IMR-90 (cell line): ENCODE results near the gene CELSR1. TPM values are rescaled to one million over a fixed set of nuclear protein-coding genes. Genes with fewer than 3 reads are reported as not detected.

Source experiments
- ATAC-seq: fragments of 200-7000 bp; cut with Tn5 transposase; 2 replicates; pipeline ENCODE4 v1.9.1; 2020; ENCODE audit warnings: low read depth, mild to moderate bottlenecking, moderate library complexity
- BruUV-seq: library from RNA; stranded (reverse); fragments of 400-500 nt; replicated peaks from 2 replicates; lab custom pipeline; 2021; lab: Mats Ljungman, UMichigan
- CTCF ChIA-PET: fragments of 300-600 bp; formaldehyde crosslinking; extraction: SDS; loops from one replicate; lab custom pipeline; 2021; ENCODE audit warnings: antibody characterized with exemption; lab: Yijun Ruan, JAX
- POLR2A ChIA-PET: fragments of 300-600 bp; sonication (Branson Sonifier 250); formaldehyde crosslinking; loops from one replicate; lab custom pipeline; 2022; ENCODE audit warnings: antibody characterized with exemption; ENCODE audit not compliant: unreplicated experiment; lab: Charles Lee
- DNase-seq: peaks from one replicate; pipeline ENCODE4 v3.0.0; 2013
- H2AFZ ChIP-seq: replicated peaks from 2 replicates; pipeline ENCODE3; 2013; ENCODE audit warnings: low read length, mild to moderate bottlenecking; ENCODE audit not compliant: poor library complexity
- H2AK5ac ChIP-seq: 2 replicates; pipeline ENCODE4 v1.6.1; 2013; ENCODE audit warnings: low read depth, low read length, inconsistent platforms
- H2AK9ac ChIP-seq: replicated peaks from 2 replicates; pipeline ENCODE3; 2013; ENCODE audit warnings: mild to moderate bottlenecking, low read depth, low read length, moderate library complexity; ENCODE audit not compliant: poor library complexity
- H2BK120ac ChIP-seq: 2 replicates; pipeline ENCODE4 v1.6.1; 2013; ENCODE audit warnings: low read depth, low read length, inconsistent platforms
- H2BK15ac ChIP-seq: 3 replicates; pipeline ENCODE4 v1.6.1; 2013; ENCODE audit warnings: low read depth, low read length, inconsistent platforms
- H2BK20ac ChIP-seq: 2 replicates; pipeline ENCODE4 v1.6.1; 2013; ENCODE audit warnings: low read depth, mild to moderate bottlenecking, inconsistent platforms, low read length, moderate library complexity
- H2BK5ac ChIP-seq: 2 replicates; pipeline ENCODE4 v1.6.1; 2013; ENCODE audit warnings: mild to moderate bottlenecking, low read depth, low read length, inconsistent platforms; ENCODE audit not compliant: poor library complexity, severe bottlenecking
- H3K14ac ChIP-seq: replicated peaks from 2 replicates; pipeline ENCODE4 v1.6.1; 2013; ENCODE audit warnings: low read depth, low read length, inconsistent platforms
- H3K18ac ChIP-seq: 2 replicates; pipeline ENCODE4 v1.6.1; 2013; ENCODE audit warnings: low read depth, low read length, control low read depth
- H3K23ac ChIP-seq: 2 replicates; pipeline ENCODE4 v1.6.1; 2013; ENCODE audit warnings: low read depth, low read length, inconsistent platforms
- H3K27ac ChIP-seq: 2 replicates; pipeline ENCODE4 v1.5.1; 2013; ENCODE audit warnings: mild to moderate bottlenecking, control low read depth, low read length; ENCODE audit not compliant: insufficient read depth
- H3K27me3 ChIP-seq: 2 replicates; pipeline ENCODE4 v1.6.1; 2013; ENCODE audit warnings: low read length; ENCODE audit not compliant: control insufficient read depth, insufficient read depth
- H3K36me3 ChIP-seq: 2 replicates; pipeline ENCODE4 v1.6.1; 2013; ENCODE audit warnings: low read length, mixed read lengths; ENCODE audit not compliant: control insufficient read depth, insufficient read depth
- H3K4ac ChIP-seq: 2 replicates; pipeline ENCODE4 v1.6.1; 2013; ENCODE audit warnings: low read depth, low read length, inconsistent platforms
- H3K4me1 ChIP-seq: 2 replicates; pipeline ENCODE4 v1.6.1; 2013; ENCODE audit warnings: low read length, mixed read lengths; ENCODE audit not compliant: control insufficient read depth, insufficient read depth
- H3K4me2 ChIP-seq: 2 replicates; pipeline ENCODE4 v1.6.1; 2013; ENCODE audit warnings: low read depth, mild to moderate bottlenecking, control low read depth, low read length, moderate library complexity
- H3K4me3 ChIP-seq: 2 replicates; pipeline ENCODE4 v1.5.1; 2013; ENCODE audit warnings: low read depth, mild to moderate bottlenecking, control low read depth, low read length, moderate library complexity; ENCODE audit not compliant: insufficient read depth
- H3K56ac ChIP-seq: 2 replicates; pipeline ENCODE4 v1.6.1; 2013; ENCODE audit warnings: low read length, inconsistent platforms; ENCODE audit not compliant: insufficient read depth; ENCODE audit errors: extremely low read depth
- H3K79me1 ChIP-seq, 2 experiments: 2 replicates each; pipeline ENCODE4 v1.6.1; 2013; ENCODE audit warnings: low read length in 2 of 2, inconsistent platforms in 1 of 2, low read depth in 1 of 2
- H3K9ac ChIP-seq: 2 replicates; pipeline ENCODE4 v1.6.1; 2013; ENCODE audit warnings: low read depth, low read length, control low read depth
- H3K9me1 ChIP-seq: 2 replicates; pipeline ENCODE4 v1.6.1; 2013; ENCODE audit warnings: low read length, inconsistent platforms; ENCODE audit not compliant: insufficient read depth
- H3K9me3 ChIP-seq: 2 replicates; pipeline ENCODE4 v1.6.1; 2013; ENCODE audit warnings: low read length; ENCODE audit not compliant: control insufficient read depth, insufficient read depth
- H4K20me1 ChIP-seq: 2 replicates; pipeline ENCODE4 v1.6.1; 2013; ENCODE audit warnings: low read length, inconsistent platforms; ENCODE audit not compliant: insufficient read depth
- H4K5ac ChIP-seq: 2 replicates; pipeline ENCODE4 v1.6.1; 2013; ENCODE audit warnings: mild to moderate bottlenecking, low read depth, low read length, control low read depth
- H4K8ac ChIP-seq, 2 experiments: 2 replicates each; pipeline ENCODE4 v1.6.1; 2013; ENCODE audit warnings: low read depth in 2 of 2, low read length in 2 of 2, control low read depth in 1 of 2, inconsistent platforms in 1 of 2
- H4K91ac ChIP-seq: 2 replicates; pipeline ENCODE4 v1.6.1; 2013; ENCODE audit warnings: low read depth, low read length, inconsistent platforms; ENCODE audit not compliant: insufficient read depth
- BHLHE40 ChIP-seq: fragments of 150-350 bp; IDR thresholded peaks from 2 replicates; pipeline ENCODE4 v1.6.1; 2016; ENCODE audit warnings: mild to moderate bottlenecking, low read depth, low read length
- CHD1 ChIP-seq: IDR thresholded peaks from 2 replicates; pipeline ENCODE4 v1.6.1; 2012; ENCODE audit warnings: low read depth, low read length, improper control_type of control experiment
- FOS ChIP-seq: fragments of 150-350 bp; IDR thresholded peaks from 2 replicates; pipeline ENCODE4 v1.6.1; 2016; ENCODE audit warnings: low read depth, low read length
- MAFK ChIP-seq: IDR thresholded peaks from 2 replicates; pipeline ENCODE4 v1.6.1; 2012; ENCODE audit warnings: low read depth, low read length, improper control_type of control experiment
- NFE2L2 ChIP-seq: fragments of 150-350 bp; IDR thresholded peaks from 2 replicates; pipeline ENCODE4 v1.6.1; 2016; ENCODE audit warnings: low read depth, mild to moderate bottlenecking, low read length
- POLR2A ChIP-seq: IDR thresholded peaks from 2 replicates; pipeline ENCODE4 v1.6.1; 2012; ENCODE audit warnings: mild to moderate bottlenecking, low read depth, low read length
- RAD21 ChIP-seq: IDR thresholded peaks from 2 replicates; pipeline ENCODE4 v1.6.1; 2012; ENCODE audit warnings: low read length, improper control_type of control experiment
- RCOR1 ChIP-seq: IDR thresholded peaks from 2 replicates; pipeline ENCODE4 v1.6.1; 2012; ENCODE audit warnings: mild to moderate bottlenecking, low read length, improper control_type of control experiment; ENCODE audit not compliant: insufficient replicate concordance
- RFX5 ChIP-seq: IDR thresholded peaks from 2 replicates; pipeline ENCODE4 v1.8.0; 2012; ENCODE audit warnings: low read depth, mild to moderate bottlenecking, low read length, moderate library complexity
- SMC3 ChIP-seq: fragments of 150-350 bp; IDR thresholded peaks from 2 replicates; pipeline ENCODE4 v1.6.1; 2016; ENCODE audit warnings: low read depth, mild to moderate bottlenecking, antibody characterized with exemption, low read length, moderate library complexity
- WGBS, 2 experiments: methylation state at CpG; one replicate each; pipeline versions ENCODE4 v1.1.5 to v1.1.7; 2013; ENCODE audit warnings: missing lambda C conversion rate in 2 of 2; ENCODE audit not compliant: insufficient read length in 1 of 2; ENCODE audit errors: extremely low coverage in 2 of 2; 5-methylcytosine and 5-hydroxymethylcytosine counted together
- dilution Hi-C: fragments of 300-500 bp; cut with HindIII; formaldehyde crosslinking; loops from one replicate; pipeline ENCODE4 v1.14.3; 2018; ENCODE audit warnings: low sequenced_read_pairs; ENCODE audit not compliant: unreplicated experiment
- in situ Hi-C: fragments of 300-500 bp; cut with MboI; formaldehyde crosslinking; loops from 3 replicates; pipeline ENCODE4 v1.14.3; 2019; ENCODE audit warnings: low sequenced_read_pairs, inconsistent platforms, mixed read lengths
- intact Hi-C: fragments of 100-400 bp; cut with micrococcal nuclease; formaldehyde crosslinking; loops from 2 replicates; pipeline ENCODE4 v1.10.0; 2022
- polyA plus RNA-seq, 3 experiments: library from polyadenylated mRNA; depleted of rRNA; stranded (reverse); fragments of >200 nt; gene quantifications; 2 replicates each; pipeline ENCODE4 v1.2.3, GENCODE V29; 2012; ENCODE audit warnings: low replicate concordance in 1 of 3
- total RNA-seq: library from RNA; depleted of rRNA; stranded (reverse); fragments of >200 nt; gene quantifications from 2 replicates; pipeline ENCODE4 v1.2.3, GENCODE V29; 2012
- TF ChIP-seq, protein P1 (sequence below): fragments of 150-350 bp; IDR thresholded peaks from 2 replicates; pipeline ENCODE4 v1.6.1; 2016; ENCODE audit warnings: low read depth, mild to moderate bottlenecking, low read length, moderate library complexity, borderline replicate concordance
- TF ChIP-seq, protein P2 (sequence below): conservative IDR thresholded peaks from 2 replicates; pipeline ENCODE4 v1.5.1; 2012; ENCODE audit warnings: mild to moderate bottlenecking, low read depth, low read length, improper control_type of control experiment
- TF ChIP-seq, protein P3 (sequence below): fragments of 150-350 bp; IDR thresholded peaks from 2 replicates; pipeline ENCODE4 v1.6.1; 2017; ENCODE audit warnings: mild to moderate bottlenecking, antibody characterized with exemption, low read length, low read depth

The CELSR1 gene
- total and polyA plus RNA-seq, 2 of the 4 experiments (the other 2 are of a cell fraction), result 0.36 to 0.82 TPM

DNA sequence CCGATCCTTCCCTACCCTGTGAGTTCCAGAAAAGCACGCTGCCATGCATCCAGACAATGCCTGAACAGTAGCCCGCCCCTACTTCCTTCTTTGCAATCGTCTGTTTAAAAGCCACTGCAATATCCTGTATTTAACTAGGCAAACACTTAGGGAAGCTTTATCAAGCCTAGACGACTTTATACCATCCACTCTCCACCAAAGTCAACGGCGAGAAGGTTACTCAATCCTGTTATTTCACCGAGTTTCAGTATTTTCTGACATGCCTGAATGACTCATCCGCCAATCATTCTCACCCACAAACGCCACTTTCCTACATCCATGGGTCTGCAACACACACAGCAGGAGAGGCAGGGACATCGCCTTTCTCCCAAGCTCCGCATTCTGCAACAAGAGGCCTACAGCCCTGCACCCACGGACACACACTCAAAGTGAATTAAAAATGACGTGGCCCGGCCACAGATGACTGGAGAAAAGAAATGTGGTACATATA, 9.3 kb downstream of the CELSR1 start:
- Histone ChIP-seq H4K91ac (no peak overlapping the region), H3K79me1 (no peaks in the 10 kb centered on the region), H4K20me1 (no peaks in the 10 kb centered on the region), H2BK15ac (no peak overlapping the region), H3K4me2 (no peak overlapping the region), H4K5ac (no peak overlapping the region), H2BK120ac (no peak overlapping the region), H3K4ac (no peak overlapping the region), H2BK20ac (no peak overlapping the region), H2BK5ac (no peak overlapping the region), H3K23ac (no peak overlapping the region), H3K18ac (no peak overlapping the region), H3K14ac (no peak overlapping the region), H3K36me3 (no peaks in the 10 kb centered on the region), H3K4me1 (no peaks in the 10 kb centered on the region), H3K9me3 (no peaks in the 10 kb centered on the region), H3K9me1 (no peaks in the 10 kb centered on the region), H3K4me3 (no peak overlapping the region), H3K56ac (no peak overlapping the region), H4K8ac (no peak overlapping the region), H3K27ac (no peak overlapping the region), H2AFZ (peak overlapping the region; percentile 18), H2AK9ac (no peak overlapping the region), H2AK5ac (no peak overlapping the region), H3K9ac (no peak overlapping the region), H3K27me3 (peaks cover 17% of the 10 kb centered on the region; the same call in 1 of the 2 replicates)
- no TSS peak for BruUV-seq
- TF ChIP-seq, protein P1, sequence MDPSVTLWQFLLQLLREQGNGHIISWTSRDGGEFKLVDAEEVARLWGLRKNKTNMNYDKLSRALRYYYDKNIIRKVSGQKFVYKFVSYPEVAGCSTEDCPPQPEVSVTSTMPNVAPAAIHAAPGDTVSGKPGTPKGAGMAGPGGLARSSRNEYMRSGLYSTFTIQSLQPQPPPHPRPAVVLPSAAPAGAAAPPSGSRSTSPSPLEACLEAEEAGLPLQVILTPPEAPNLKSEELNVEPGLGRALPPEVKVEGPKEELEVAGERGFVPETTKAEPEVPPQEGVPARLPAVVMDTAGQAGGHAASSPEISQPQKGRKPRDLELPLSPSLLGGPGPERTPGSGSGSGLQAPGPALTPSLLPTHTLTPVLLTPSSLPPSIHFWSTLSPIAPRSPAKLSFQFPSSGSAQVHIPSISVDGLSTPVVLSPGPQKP, result no peak
- TF ChIP-seq RCOR1, result no peak
- TF ChIP-seq RFX5, result 0 out of 2 replicates have a peak, but pooled peaks have one; percentile 46
- no peak for TF ChIP-seq RAD21
- TF ChIP-seq, protein P2, sequence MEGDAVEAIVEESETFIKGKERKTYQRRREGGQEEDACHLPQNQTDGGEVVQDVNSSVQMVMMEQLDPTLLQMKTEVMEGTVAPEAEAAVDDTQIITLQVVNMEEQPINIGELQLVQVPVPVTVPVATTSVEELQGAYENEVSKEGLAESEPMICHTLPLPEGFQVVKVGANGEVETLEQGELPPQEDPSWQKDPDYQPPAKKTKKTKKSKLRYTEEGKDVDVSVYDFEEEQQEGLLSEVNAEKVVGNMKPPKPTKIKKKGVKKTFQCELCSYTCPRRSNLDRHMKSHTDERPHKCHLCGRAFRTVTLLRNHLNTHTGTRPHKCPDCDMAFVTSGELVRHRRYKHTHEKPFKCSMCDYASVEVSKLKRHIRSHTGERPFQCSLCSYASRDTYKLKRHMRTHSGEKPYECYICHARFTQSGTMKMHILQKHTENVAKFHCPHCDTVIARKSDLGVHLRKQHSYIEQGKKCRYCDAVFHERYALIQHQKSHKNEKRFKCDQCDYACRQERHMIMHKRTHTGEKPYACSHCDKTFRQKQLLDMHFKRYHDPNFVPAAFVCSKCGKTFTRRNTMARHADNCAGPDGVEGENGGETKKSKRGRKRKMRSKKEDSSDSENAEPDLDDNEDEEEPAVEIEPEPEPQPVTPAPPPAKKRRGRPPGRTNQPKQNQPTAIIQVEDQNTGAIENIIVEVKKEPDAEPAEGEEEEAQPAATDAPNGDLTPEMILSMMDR, result no peak
- TF ChIP-seq NFE2L2, result no peak
- TF ChIP-seq, protein P3, sequence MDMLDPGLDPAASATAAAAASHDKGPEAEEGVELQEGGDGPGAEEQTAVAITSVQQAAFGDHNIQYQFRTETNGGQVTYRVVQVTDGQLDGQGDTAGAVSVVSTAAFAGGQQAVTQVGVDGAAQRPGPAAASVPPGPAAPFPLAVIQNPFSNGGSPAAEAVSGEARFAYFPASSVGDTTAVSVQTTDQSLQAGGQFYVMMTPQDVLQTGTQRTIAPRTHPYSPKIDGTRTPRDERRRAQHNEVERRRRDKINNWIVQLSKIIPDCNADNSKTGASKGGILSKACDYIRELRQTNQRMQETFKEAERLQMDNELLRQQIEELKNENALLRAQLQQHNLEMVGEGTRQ, result no peak
- TF ChIP-seq SMC3, result no peak
- peak; percentile 31; the same call in 1 of the 2 replicates for TF ChIP-seq FOS
- TF ChIP-seq POLR2A, result no peak
- no peak for TF ChIP-seq MAFK
- TF ChIP-seq BHLHE40, result no peak
- no peak for TF ChIP-seq CHD1
- DNase-seq (peak; percentile 64), ATAC-seq (no peak; the same call in 1 of the 2 replicates)
- ChIA-PET POLR2A (interaction anchor here (0.5 kb wide), 1 partner anchor 15 kb away, joined by 3 read pairs; no protein-coding TSS in a partner anchor), CTCF (no interaction called here)
- in situ Hi-C loops (loop anchor here (25.0 kb wide), 1 partner anchor 391 kb away; no protein-coding TSS in a partner anchor), intact Hi-C loops (loop anchor here (10.0 kb wide), 1 partner anchor 133 kb away; no protein-coding TSS in a partner anchor), dilution Hi-C loops (no loop called here)
- 81% methylated on average over 3 of the region's 15 CpGs; no CpG with 5 or more reads in 1 of the 2 experiments for whole genome bisulfite sequencing, 2 experiments
